ENCODE results near the gene OBI1. TPM values are rescaled to one million over a fixed set of nuclear protein-coding genes. Genes with fewer than 3 reads are reported as not detected.

Gene OBI1
- total and polyA plus RNA-seq, 10 donors, result 4.1 to 14.7 (median 11.5) TPM

GRCh38 chr13:78636495-78636894 lies 22.5 kb downstream of the OBI1 start:
- Histone ChIP-seq H3K4me1 (peaks cover 0 to 5% (median 0%) of the 10 kb centered on the region in 6 donors), H3K27ac (no peak overlapping the region)
- TF ChIP-seq POLR2AphosphoS5 (IDR thresholded peaks at IDR 0.05) (no peak), POLR2A (IDR thresholded peaks at IDR 0.05) (no peak), CTCF (IDR thresholded peaks at IDR 0.05 in 8 of 11, conservative IDR thresholded peaks at IDR 0.05 in 3 of 11) (no peak)

GRCh38 chr13:78632996-78633395 lies 26.0 kb downstream of the OBI1 start:
- Histone ChIP-seq H3K4me1 (no peaks in the 10 kb centered on the region), H3K27ac (no peak overlapping the region), H3K36me3 (peaks cover 3 to 100% (median 42%) of the 10 kb centered on the region in 6 donors), H3K4me3 (no peak overlapping the region), H3K27me3 (replicated peaks in 1 of 7) (no peaks in the 10 kb centered on the region), H3K9me3 (no peaks in the 10 kb centered on the region)
- TF ChIP-seq POLR2A (IDR thresholded peaks at IDR 0.05) (no peak), CTCF (IDR thresholded peaks at IDR 0.05 in 8 of 11, conservative IDR thresholded peaks at IDR 0.05 in 3 of 11) (no peak), POLR2AphosphoS5 (IDR thresholded peaks at IDR 0.05) (no peak)
- DNase-seq, result no peak
- WGBS, 5 donors, result 82 to 93% (median 91%) methylated on average over 4 of the region's 4 CpGs
- intact Hi-C loops (cut with DNase I; ENCODE audit: low total_unique reads), result no loop called here

More at GRCh38 chr13:78636495-78636894, 22.5 kb downstream of the OBI1 start:
- Histone ChIP-seq H3K36me3 (peaks cover 3 to 95% (median 59%) of the 10 kb centered on the region in 6 donors), H3K27me3 (replicated peaks in 1 of 7) (no peaks in the 10 kb centered on the region), H3K9me3 (no peaks in the 10 kb centered on the region), H3K4me3 (no peak overlapping the region)
- intact Hi-C loops (cut with DNase I; ENCODE audit: low total_unique reads), result no loop called here
- DNase-seq, result no peak

GRCh38 chr13:78631077-78631476 lies 27.9 kb downstream of the OBI1 start:
- intact Hi-C loops (cut with DNase I; ENCODE audit: low total_unique reads), result no loop called here
- H3K36me3 ChIP-seq, result peaks cover 3 to 100% (median 41%) of the 10 kb centered on the region in 6 donors
- H3K27ac ChIP-seq, result no peak overlapping the region
- DNase-seq, result no peak
- TF ChIP-seq POLR2AphosphoS5 (IDR thresholded peaks at IDR 0.05), result no peak
- no peak for TF ChIP-seq POLR2A (IDR thresholded peaks at IDR 0.05)
- no peak for TF ChIP-seq CTCF (IDR thresholded peaks at IDR 0.05 in 8 of 11, conservative IDR thresholded peaks at IDR 0.05 in 3 of 11)
- no peak overlapping the region for H3K4me3 ChIP-seq
- no peaks in the 10 kb centered on the region for H3K27me3 ChIP-seq (replicated peaks in 1 of 7)
- no peaks in the 10 kb centered on the region for H3K4me1 ChIP-seq
- H3K9me3 ChIP-seq, result no peaks in the 10 kb centered on the region
- WGBS, 5 donors, result 93 to 98% (median 94%) methylated on average over 1 of the region's 1 CpG

- peaks cover 3 to 100% (median 41%) of the 10 kb centered on the region in 6 donors for H3K36me3 ChIP-seq
- WGBS, 5 donors, result 55 to 91% (median 86%) methylated on average over 1 of the region's 1 CpG
These were observed 28.4 kb downstream of the OBI1 start for GRCh38 chr13:78630511-78630910.

More at GRCh38 chr13:78630511-78630910, 28.4 kb downstream of the OBI1 start:
- no peaks in the 10 kb centered on the region for H3K4me1 ChIP-seq
- TF ChIP-seq CTCF (IDR thresholded peaks at IDR 0.05 in 8 of 11, conservative IDR thresholded peaks at IDR 0.05 in 3 of 11) (no peak), POLR2A (IDR thresholded peaks at IDR 0.05) (no peak), POLR2AphosphoS5 (IDR thresholded peaks at IDR 0.05) (no peak)
- no peak overlapping the region for H3K4me3 ChIP-seq
- H3K27me3 ChIP-seq (replicated peaks in 1 of 7), result no peaks in the 10 kb centered on the region
- DNase-seq, result no peak
- intact Hi-C loops (cut with DNase I; ENCODE audit: low total_unique reads), result no loop called here
- H3K9me3 ChIP-seq, result no peaks in the 10 kb centered on the region
- H3K27ac ChIP-seq, result no peak overlapping the region
